Measurements from ENCODE around the gene SEPSECS. TPM values are rescaled to one million over a fixed set of nuclear protein-coding genes. Genes with fewer than 3 reads are reported as not detected.

SEPSECS gene
- total RNA-seq, 1 experiment from 2014 or later: 4.2 TPM

GRCh38 chr4:25100710-25101109 is 59.5 kb downstream of the SEPSECS start:
- Histone ChIP-seq H2BK5ac (ENCODE audit: insufficient read length, low read length) (no peak overlapping the region), H3K14ac (ENCODE audit: insufficient read depth, low read length) (no peak overlapping the region), H3K79me1 (ENCODE audit: insufficient read depth, low read depth, low read length, poor library complexity, severe bottlenecking) (no peaks in the 10 kb centered on the region), H4K91ac (ENCODE audit: insufficient read length, low read depth, low read length) (no peak overlapping the region), H2BK15ac (ENCODE audit: low read depth, low read length) (no peak overlapping the region), H3K23ac (ENCODE audit: insufficient read length, low read depth, low read length) (no peak overlapping the region), H2BK120ac (ENCODE audit: low read depth, low read length, poor library complexity, severe bottlenecking) (no peak overlapping the region), H3K27me3 (ENCODE audit: insufficient read depth, low read length) (no peaks in the 10 kb centered on the region), H4K20me1 (ENCODE audit: control insufficient read depth, insufficient read depth, insufficient read length) (no peaks in the 10 kb centered on the region), H2BK20ac (ENCODE audit: low read depth, low read length, poor library complexity, severe bottlenecking) (no peak overlapping the region), H2AFZ (ENCODE audit: low read length) (no peak overlapping the region), H3K4me1 (ENCODE audit: insufficient read depth, low read length) (no peaks in the 10 kb centered on the region), H3K23me2 (ENCODE audit: insufficient read length, low read depth, low read length, poor library complexity, severe bottlenecking) (no peaks in the 10 kb centered on the region), H3K18ac (ENCODE audit: insufficient read length, low read depth, low read length) (no peak overlapping the region), H4K5ac (ENCODE audit: insufficient read length, low read depth, low read length) (no peak overlapping the region), H2BK12ac (ENCODE audit: insufficient read length, low read depth, low read length) (no peak overlapping the region), H4K8ac (replicated peaks; ENCODE audit: insufficient read length, low read depth, low read length) (no peak overlapping the region), H3T11ph (ENCODE audit: low read length) (no peak overlapping the region), H3K79me2 (ENCODE audit: insufficient read depth, low read length) (no peaks in the 10 kb centered on the region), H3K56ac (ENCODE audit: insufficient read length, low read depth, low read length) (no peak overlapping the region), H3K4me2 (ENCODE audit: insufficient read depth, insufficient read length, low read length) (no peak overlapping the region), H3K9ac (ENCODE audit: extremely low read depth, insufficient read length, low read length) (no peak overlapping the region), H3K4ac (ENCODE audit: low read depth, low read length) (no peak overlapping the region), H3K9me3 (ENCODE audit: control insufficient read depth, low read depth, low read length) (peaks cover 8% of the 10 kb centered on the region), H3K27ac (ENCODE audit: insufficient read length, low read depth, low read length) (no peak overlapping the region), H2AK5ac (ENCODE audit: insufficient read length, low read length) (no peak overlapping the region)
- no peak for TF ChIP-seq CTCF (conservative IDR thresholded peaks at IDR 0.05)
- Mint-ChIP-seq H3K4me1 (peaks cover 0 to 3% of the 10 kb centered on the region in 2 experiments; a peak in 1 of 4 replicates), H3K27ac (no peak overlapping the region), H3K36me3 (ENCODE audit: insufficient read depth in 1 of 3, low read depth in 3 of 3) (peaks cover 0 to 3% (median 0%) of the 10 kb centered on the region in 3 experiments; a peak in 2 of 7 replicates), H3K27me3 (ENCODE audit: low read depth) (peaks cover 2% of the 10 kb centered on the region), H3K9me3 (peaks cover 3 to 5% of the 10 kb centered on the region in 2 experiments; a peak in 4 of 5 replicates), H3K4me3 (no peak overlapping the region)
- DNase-seq: no peak
